ENCODE data around the gene LRRC4C. TPM values are rescaled to one million over a fixed set of nuclear protein-coding genes. Genes with fewer than 3 reads are reported as not detected.

Gene LRRC4C
- total and polyA plus RNA-seq, 10 of the 15 experiments (the other 5 are each of a cell fraction or from before 2014, with no cell fraction given), result 1.5 TPM; not detected in 9

DNA sequence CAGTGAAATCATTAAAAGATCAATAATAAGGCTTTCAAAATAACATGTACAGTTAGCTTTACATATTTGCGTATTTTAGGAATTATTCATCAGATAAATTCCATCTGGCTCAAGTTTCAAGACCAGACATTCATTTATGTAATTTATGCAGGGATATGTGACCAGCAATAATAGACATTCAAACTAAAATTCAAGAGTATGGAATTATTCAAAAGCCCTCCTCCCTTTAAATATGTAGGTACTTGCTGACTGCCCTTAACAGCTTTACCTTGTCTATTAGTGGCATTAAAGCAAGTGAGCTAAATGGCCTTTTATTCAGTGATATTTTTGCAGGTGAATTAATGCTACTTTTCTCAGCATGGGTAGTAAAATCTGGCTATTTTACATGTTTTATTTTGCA is 126.1 kb downstream of the LRRC4C start (continued):
- TF ChIP-seq, protein P1, sequence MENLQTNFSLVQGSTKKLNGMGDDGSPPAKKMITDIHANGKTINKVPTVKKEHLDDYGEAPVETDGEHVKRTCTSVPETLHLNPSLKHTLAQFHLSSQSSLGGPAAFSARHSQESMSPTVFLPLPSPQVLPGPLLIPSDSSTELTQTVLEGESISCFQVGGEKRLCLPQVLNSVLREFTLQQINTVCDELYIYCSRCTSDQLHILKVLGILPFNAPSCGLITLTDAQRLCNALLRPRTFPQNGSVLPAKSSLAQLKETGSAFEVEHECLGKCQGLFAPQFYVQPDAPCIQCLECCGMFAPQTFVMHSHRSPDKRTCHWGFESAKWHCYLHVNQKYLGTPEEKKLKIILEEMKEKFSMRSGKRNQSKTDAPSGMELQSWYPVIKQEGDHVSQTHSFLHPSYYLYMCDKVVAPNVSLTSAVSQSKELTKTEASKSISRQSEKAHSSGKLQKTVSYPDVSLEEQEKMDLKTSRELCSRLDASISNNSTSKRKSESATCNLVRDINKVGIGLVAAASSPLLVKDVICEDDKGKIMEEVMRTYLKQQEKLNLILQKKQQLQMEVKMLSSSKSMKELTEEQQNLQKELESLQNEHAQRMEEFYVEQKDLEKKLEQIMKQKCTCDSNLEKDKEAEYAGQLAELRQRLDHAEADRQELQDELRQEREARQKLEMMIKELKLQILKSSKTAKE (IDR thresholded peaks at IDR 0.05; ENCODE audit: low read depth, poor library complexity, severe bottlenecking), result no peak
- TF ChIP-seq, protein P2, sequence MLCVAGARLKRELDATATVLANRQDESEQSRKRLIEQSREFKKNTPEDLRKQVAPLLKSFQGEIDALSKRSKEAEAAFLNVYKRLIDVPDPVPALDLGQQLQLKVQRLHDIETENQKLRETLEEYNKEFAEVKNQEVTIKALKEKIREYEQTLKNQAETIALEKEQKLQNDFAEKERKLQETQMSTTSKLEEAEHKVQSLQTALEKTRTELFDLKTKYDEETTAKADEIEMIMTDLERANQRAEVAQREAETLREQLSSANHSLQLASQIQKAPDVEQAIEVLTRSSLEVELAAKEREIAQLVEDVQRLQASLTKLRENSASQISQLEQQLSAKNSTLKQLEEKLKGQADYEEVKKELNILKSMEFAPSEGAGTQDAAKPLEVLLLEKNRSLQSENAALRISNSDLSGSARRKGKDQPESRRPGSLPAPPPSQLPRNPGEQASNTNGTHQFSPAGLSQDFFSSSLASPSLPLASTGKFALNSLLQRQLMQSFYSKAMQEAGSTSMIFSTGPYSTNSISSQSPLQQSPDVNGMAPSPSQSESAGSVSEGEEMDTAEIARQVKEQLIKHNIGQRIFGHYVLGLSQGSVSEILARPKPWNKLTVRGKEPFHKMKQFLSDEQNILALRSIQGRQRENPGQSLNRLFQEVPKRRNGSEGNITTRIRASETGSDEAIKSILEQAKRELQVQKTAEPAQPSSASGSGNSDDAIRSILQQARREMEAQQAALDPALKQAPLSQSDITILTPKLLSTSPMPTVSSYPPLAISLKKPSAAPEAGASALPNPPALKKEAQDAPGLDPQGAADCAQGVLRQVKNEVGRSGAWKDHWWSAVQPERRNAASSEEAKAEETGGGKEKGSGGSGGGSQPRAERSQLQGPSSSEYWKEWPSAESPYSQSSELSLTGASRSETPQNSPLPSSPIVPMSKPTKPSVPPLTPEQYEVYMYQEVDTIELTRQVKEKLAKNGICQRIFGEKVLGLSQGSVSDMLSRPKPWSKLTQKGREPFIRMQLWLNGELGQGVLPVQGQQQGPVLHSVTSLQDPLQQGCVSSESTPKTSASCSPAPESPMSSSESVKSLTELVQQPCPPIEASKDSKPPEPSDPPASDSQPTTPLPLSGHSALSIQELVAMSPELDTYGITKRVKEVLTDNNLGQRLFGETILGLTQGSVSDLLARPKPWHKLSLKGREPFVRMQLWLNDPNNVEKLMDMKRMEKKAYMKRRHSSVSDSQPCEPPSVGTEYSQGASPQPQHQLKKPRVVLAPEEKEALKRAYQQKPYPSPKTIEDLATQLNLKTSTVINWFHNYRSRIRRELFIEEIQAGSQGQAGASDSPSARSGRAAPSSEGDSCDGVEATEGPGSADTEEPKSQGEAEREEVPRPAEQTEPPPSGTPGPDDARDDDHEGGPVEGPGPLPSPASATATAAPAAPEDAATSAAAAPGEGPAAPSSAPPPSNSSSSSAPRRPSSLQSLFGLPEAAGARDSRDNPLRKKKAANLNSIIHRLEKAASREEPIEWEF (IDR thresholded peaks at IDR 0.05; ENCODE audit: insufficient replicate concordance, low read depth, low read length), result no peak
- TF ChIP-seq ASH2L (IDR thresholded peaks at IDR 0.05; ENCODE audit: borderline replicate concordance, low read depth) (no peak), ZBTB40 (IDR thresholded peaks at IDR 0.05; ENCODE audit: borderline replicate concordance) (no peak)
